Mesendoderm (in vitro differentiated cells): Measurements from ENCODE around the gene ADGRV1.

ENCODE experiments used
- DNase-seq: peaks from one replicate; pipeline ENCODE4 v3.0.0; 2013
- H2AK5ac ChIP-seq: 2 replicates; pipeline ENCODE4 v1.6.1; 2013; ENCODE audit warnings: low read length, inconsistent platforms
- H2BK120ac ChIP-seq: 2 replicates; pipeline ENCODE4 v1.6.1; 2013; ENCODE audit warnings: low read depth, mild to moderate bottlenecking, low read length, moderate library complexity, mixed read lengths
- H2BK15ac ChIP-seq: replicated peaks from 2 replicates; pipeline ENCODE4 v1.6.1; 2013; ENCODE audit warnings: low read depth, mild to moderate bottlenecking, moderate library complexity
- H2BK5ac ChIP-seq: 2 replicates; pipeline ENCODE4 v1.6.1; 2013; ENCODE audit warnings: low read length, inconsistent platforms
- H3K18ac ChIP-seq: 2 replicates; pipeline ENCODE4 v1.6.1; 2013; ENCODE audit warnings: mild to moderate bottlenecking, low read length, mixed read lengths
- H3K23ac ChIP-seq: one replicate; pipeline ENCODE4 v1.6.1; 2013; ENCODE audit warnings: low read length
- H3K27ac ChIP-seq: 2 replicates; pipeline ENCODE4 v1.5.1; 2013; ENCODE audit warnings: low read depth, mild to moderate bottlenecking, inconsistent platforms, low read length, moderate library complexity
- H3K27me3 ChIP-seq: 2 replicates; pipeline ENCODE4 v1.6.1; 2013; ENCODE audit warnings: low read length, control low read depth, mild to moderate bottlenecking, inconsistent platforms; ENCODE audit not compliant: insufficient read depth, poor library complexity
- H3K36me3 ChIP-seq: 2 replicates; pipeline ENCODE4 v1.6.1; 2013; ENCODE audit warnings: low read length, inconsistent platforms; ENCODE audit not compliant: control insufficient read depth, insufficient read depth
- H3K4ac ChIP-seq: one replicate; pipeline ENCODE4 v1.6.1; 2013; ENCODE audit warnings: low read depth, mild to moderate bottlenecking, low read length, moderate library complexity
- H3K4me1 ChIP-seq: 2 replicates; pipeline ENCODE4 v1.6.1; 2013; ENCODE audit warnings: low read depth, low read length, inconsistent platforms; ENCODE audit not compliant: control insufficient read depth
- H3K4me2 ChIP-seq: 2 replicates; pipeline ENCODE4 v1.6.1; 2013; ENCODE audit warnings: low read length
- H3K4me3 ChIP-seq: 2 replicates; pipeline ENCODE4 v1.5.1; 2013; ENCODE audit warnings: mild to moderate bottlenecking, low read length
- H3K56ac ChIP-seq: one replicate; pipeline ENCODE4 v1.6.1; 2013; ENCODE audit warnings: low read length
- H3K79me1 ChIP-seq: 2 replicates; pipeline ENCODE4 v1.6.1; 2013; ENCODE audit warnings: low read length, inconsistent platforms
- H3K79me2 ChIP-seq: 2 replicates; pipeline ENCODE4 v1.6.1; 2013; ENCODE audit warnings: mild to moderate bottlenecking, low read length; ENCODE audit not compliant: control insufficient read depth, insufficient read depth
- H3K9ac ChIP-seq: 2 replicates; pipeline ENCODE4 v1.6.1; 2013; ENCODE audit warnings: low read length, inconsistent platforms
- H4K5ac ChIP-seq: one replicate; pipeline ENCODE4 v1.6.1; 2013; ENCODE audit warnings: low read length
- H4K8ac ChIP-seq: one replicate; pipeline ENCODE4 v1.6.1; 2013; ENCODE audit warnings: low read depth, mild to moderate bottlenecking, control low read depth, low read length, moderate library complexity
- WGBS: extraction: QIAGEN DNeasy Blood & Tissue Kit; methylation state at CpG from one replicate; pipeline ENCODE4 v1.1.7; 2013; ENCODE audit warnings: low lambda C conversion rate, missing lambda C conversion rate; ENCODE audit not compliant: insufficient coverage; ENCODE audit errors: extremely low coverage; 5-methylcytosine and 5-hydroxymethylcytosine counted together

The ADGRV1 gene

GRCh38 chr5:90562341-90562740, 3.7 kb downstream of the ADGRV1 start:
- WGBS, result no CpG with 5 or more reads among the region's 5 CpGs
- H3K4me2 ChIP-seq, result no peak overlapping the region
- H2BK15ac ChIP-seq, result no peak overlapping the region
- no peak overlapping the region for H3K18ac ChIP-seq
- H2BK5ac ChIP-seq, result no peak overlapping the region
- no peak overlapping the region for H3K4me3 ChIP-seq
- H3K9ac ChIP-seq, result no peak overlapping the region
- H3K27me3 ChIP-seq, result no peaks in the 10 kb centered on the region
- no peak overlapping the region for H3K23ac ChIP-seq
- H4K5ac ChIP-seq, result no peak overlapping the region
- peaks cover 4% of the 10 kb centered on the region for H3K79me2 ChIP-seq
- no peaks in the 10 kb centered on the region for H3K4me1 ChIP-seq
- no peaks in the 10 kb centered on the region for H3K79me1 ChIP-seq
- no peak overlapping the region for H4K8ac ChIP-seq
- H3K36me3 ChIP-seq, result no peaks in the 10 kb centered on the region
- no peak overlapping the region for H3K4ac ChIP-seq
- no peak overlapping the region for H2AK5ac ChIP-seq
- H3K56ac ChIP-seq, result no peak overlapping the region
- H2BK120ac ChIP-seq, result no peak overlapping the region
- DNase-seq, result no peak
- no peak overlapping the region for H3K27ac ChIP-seq

GRCh38 chr5:90563108-90563507, 4.5 kb downstream of the ADGRV1 start:
- Histone ChIP-seq H3K27ac (no peak overlapping the region), H3K4me1 (no peaks in the 10 kb centered on the region), H4K5ac (no peak overlapping the region)

GRCh38 chr5:90565491-90565890, 6.9 kb downstream of the ADGRV1 start:
- H4K5ac ChIP-seq, result no peak overlapping the region
- no peak overlapping the region for H3K18ac ChIP-seq
- H3K27me3 ChIP-seq, result no peaks in the 10 kb centered on the region
- no peaks in the 10 kb centered on the region for H3K36me3 ChIP-seq
- no peak for DNase-seq
- no peak overlapping the region for H3K27ac ChIP-seq
- H3K4me3 ChIP-seq, result no peak overlapping the region
- no peak overlapping the region for H3K4me2 ChIP-seq
- no peak overlapping the region for H3K9ac ChIP-seq
- H2BK5ac ChIP-seq, result no peak overlapping the region
- no peak overlapping the region for H4K8ac ChIP-seq
- no CpG with 5 or more reads among the region's 3 CpGs for WGBS
- H2BK15ac ChIP-seq, result no peak overlapping the region
- no peak overlapping the region for H3K4ac ChIP-seq
- no peak overlapping the region for H2AK5ac ChIP-seq
- H3K79me2 ChIP-seq, result peaks cover 4% of the 10 kb centered on the region
- no peaks in the 10 kb centered on the region for H3K79me1 ChIP-seq
- H3K23ac ChIP-seq, result no peak overlapping the region
- no peaks in the 10 kb centered on the region for H3K4me1 ChIP-seq
- H2BK120ac ChIP-seq, result no peak overlapping the region
- H3K56ac ChIP-seq, result no peak overlapping the region

More at GRCh38 chr5:90563108-90563507, 4.5 kb downstream of the ADGRV1 start:
- Histone ChIP-seq H2AK5ac (no peak overlapping the region), H3K9ac (no peak overlapping the region), H3K18ac (no peak overlapping the region), H2BK15ac (no peak overlapping the region), H3K23ac (no peak overlapping the region), H3K79me1 (no peaks in the 10 kb centered on the region), H2BK120ac (no peak overlapping the region), H3K36me3 (no peaks in the 10 kb centered on the region), H3K79me2 (peaks cover 4% of the 10 kb centered on the region), H3K56ac (no peak overlapping the region), H3K27me3 (no peaks in the 10 kb centered on the region), H4K8ac (no peak overlapping the region), H2BK5ac (no peak overlapping the region), H3K4me3 (no peak overlapping the region), H3K4ac (no peak overlapping the region), H3K4me2 (no peak overlapping the region)
- no peak for DNase-seq
- no CpG with 5 or more reads among the region's 1 CpG for WGBS

- no peak overlapping the region for H2BK120ac ChIP-seq
- H3K4me2 ChIP-seq, result no peak overlapping the region
- WGBS, result no CpG with 5 or more reads among the region's 1 CpG
- H4K8ac ChIP-seq, result no peak overlapping the region
- no peak for DNase-seq
- no peak overlapping the region for H2BK5ac ChIP-seq
- no peak overlapping the region for H2AK5ac ChIP-seq
- no peak overlapping the region for H3K56ac ChIP-seq
- no peak overlapping the region for H3K23ac ChIP-seq
- no peak overlapping the region for H4K5ac ChIP-seq
- no peak overlapping the region for H3K4me3 ChIP-seq
- no peak overlapping the region for H3K27ac ChIP-seq
- no peak overlapping the region for H3K4ac ChIP-seq
- H3K4me1 ChIP-seq, result no peaks in the 10 kb centered on the region
- no peak overlapping the region for H2BK15ac ChIP-seq
- no peak overlapping the region for H3K9ac ChIP-seq
- no peaks in the 10 kb centered on the region for H3K27me3 ChIP-seq
- no peaks in the 10 kb centered on the region for H3K36me3 ChIP-seq
- H3K79me1 ChIP-seq, result no peaks in the 10 kb centered on the region
- H3K79me2 ChIP-seq, result peaks cover 11% of the 10 kb centered on the region
- H3K18ac ChIP-seq, result no peak overlapping the region
These were observed 10.5 kb downstream of the ADGRV1 start for GRCh38 chr5:90569084-90569483.

- DNase-seq, result no peak
These were observed 11.4 kb downstream of the ADGRV1 start for GRCh38 chr5:90570034-90570433.

GRCh38 chr5:90571147-90571773, 12.7 kb downstream of the ADGRV1 start:
- Histone ChIP-seq H2BK5ac (no peak overlapping the region), H3K56ac (no peak overlapping the region), H3K9ac (no peak overlapping the region), H3K23ac (no peak overlapping the region), H4K8ac (no peak overlapping the region), H3K27ac (no peak overlapping the region), H3K36me3 (no peaks in the 10 kb centered on the region), H3K4me2 (no peak overlapping the region), H2BK15ac (no peak overlapping the region), H3K79me2 (peaks cover 9% of the 10 kb centered on the region), H4K5ac (no peak overlapping the region), H3K4me3 (no peak overlapping the region), H3K18ac (no peak overlapping the region), H3K79me1 (no peaks in the 10 kb centered on the region), H3K4me1 (no peaks in the 10 kb centered on the region), H2AK5ac (no peak overlapping the region), H2BK120ac (no peak overlapping the region), H3K4ac (no peak overlapping the region), H3K27me3 (no peaks in the 10 kb centered on the region)
- DNase-seq, result no peak
- no CpG with 5 or more reads among the region's 1 CpG for WGBS

More at GRCh38 chr5:90570034-90570433, 11.4 kb downstream of the ADGRV1 start:
- H3K23ac ChIP-seq, result no peak overlapping the region
- no peaks in the 10 kb centered on the region for H3K36me3 ChIP-seq
- no peak overlapping the region for H4K8ac ChIP-seq
- WGBS, result no CpG with 5 or more reads among the region's 2 CpGs
- no peak overlapping the region for H3K9ac ChIP-seq
- H2BK15ac ChIP-seq, result no peak overlapping the region
- H2BK5ac ChIP-seq, result no peak overlapping the region
- no peak overlapping the region for H3K27ac ChIP-seq
- no peak overlapping the region for H3K56ac ChIP-seq
- H3K4ac ChIP-seq, result no peak overlapping the region
- H3K27me3 ChIP-seq, result no peaks in the 10 kb centered on the region
- no peak overlapping the region for H3K4me2 ChIP-seq
- H2AK5ac ChIP-seq, result no peak overlapping the region
- H3K4me3 ChIP-seq, result no peak overlapping the region
- H2BK120ac ChIP-seq, result no peak overlapping the region
- no peak overlapping the region for H4K5ac ChIP-seq
- H3K18ac ChIP-seq, result no peak overlapping the region
- H3K79me1 ChIP-seq, result no peaks in the 10 kb centered on the region
- H3K79me2 ChIP-seq, result peaks cover 10% of the 10 kb centered on the region
- H3K4me1 ChIP-seq, result no peaks in the 10 kb centered on the region
